Jurkat, Clone E6-1 (cell line): Measurements from ENCODE around the gene TBX1.

ENCODE experiments used
- DNase-seq: peaks from one replicate; pipeline ENCODE4 v3.0.0-alpha.2; 2011; ENCODE audit warnings: low read depth, low spot score
- H3K4me3 ChIP-seq: 2 replicates; pipeline ENCODE4 v1.5.1; 2011; ENCODE audit warnings: mild to moderate bottlenecking, low read length, control low read depth, moderate library complexity

The TBX1 gene

DNA sequence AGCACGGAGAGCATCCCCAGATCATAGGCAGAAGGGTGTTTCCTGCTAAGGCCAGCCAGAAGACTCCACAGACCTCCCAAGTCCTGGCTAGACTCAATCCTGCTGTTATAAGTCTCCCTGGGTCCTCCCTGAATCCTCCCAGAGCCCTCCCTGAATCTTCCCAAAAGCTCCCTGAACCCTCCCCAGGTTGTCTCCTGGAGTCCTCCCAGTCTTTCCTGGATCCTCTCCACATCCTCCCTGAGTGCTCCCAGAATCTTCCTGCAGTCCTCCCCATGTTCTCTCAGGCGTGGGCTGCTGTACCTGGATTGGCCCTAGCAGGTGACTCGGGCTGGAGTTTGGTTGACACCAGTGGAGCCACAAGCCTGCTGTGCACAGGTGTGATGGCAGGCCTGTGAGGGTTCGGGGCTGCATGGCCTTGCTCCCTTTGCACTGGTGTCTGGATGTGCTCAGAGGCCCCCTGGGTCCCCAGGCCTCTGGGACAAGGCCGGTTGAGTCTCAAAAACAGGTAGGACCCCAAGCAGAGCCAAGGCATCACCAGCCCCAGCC lies 25.7 kb upstream of the TBX1 start:
- no peak for DNase-seq
- H3K4me3 ChIP-seq = no peak overlapping the region

DNA sequence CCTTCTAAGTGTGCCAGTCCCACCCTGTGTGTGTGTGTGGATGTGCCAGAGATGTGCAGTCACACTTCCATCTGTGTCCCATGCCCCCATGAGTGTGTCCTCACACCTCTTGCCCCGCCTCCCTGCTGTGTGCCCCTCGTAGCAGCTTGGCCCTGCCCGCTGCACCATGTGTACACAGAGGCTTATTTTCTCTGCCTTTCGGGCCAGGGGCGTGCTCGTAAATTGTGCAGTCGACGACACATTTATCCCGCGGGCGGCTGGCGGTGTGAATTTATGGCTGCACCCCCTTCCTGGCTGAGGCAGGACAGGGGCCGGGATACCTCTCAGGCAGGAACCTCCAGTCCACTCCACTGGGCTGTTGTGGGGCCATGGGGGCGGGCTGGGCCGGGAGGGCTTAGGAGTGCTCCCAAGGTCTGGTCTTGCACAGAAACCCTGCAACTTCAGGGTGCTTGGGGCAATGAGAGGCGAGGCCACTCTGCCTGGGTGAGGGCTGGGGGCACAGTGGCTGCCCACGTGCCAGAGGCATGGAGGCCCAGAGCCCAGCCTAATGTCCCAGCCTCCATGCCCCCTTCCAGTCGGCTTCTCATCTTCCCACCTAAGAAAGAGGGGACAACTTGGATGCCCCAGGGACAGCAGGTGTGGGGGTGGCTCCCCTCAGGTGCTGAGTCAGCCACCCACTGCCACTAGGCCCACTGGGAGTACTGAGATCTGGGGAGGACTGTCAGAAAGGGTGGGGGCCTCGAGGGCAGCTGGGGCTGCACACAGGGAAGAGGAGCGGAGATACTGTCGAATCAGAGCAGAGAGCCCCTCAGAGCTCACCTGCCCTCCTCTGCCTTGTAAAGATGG lies 24.7 kb upstream of the TBX1 start:
- DNase-seq = no peak
- no peak overlapping the region for H3K4me3 ChIP-seq

- DNase-seq = no peak
- no peak overlapping the region for H3K4me3 ChIP-seq
Observed at GRCh38 chr22:19737846-19738663, 22.5 kb upstream of the TBX1 start.

GRCh38 chr22:19738664-19739447 lies 21.7 kb upstream of the TBX1 start:
- DNase-seq = no peak
- no peak overlapping the region for H3K4me3 ChIP-seq

DNA sequence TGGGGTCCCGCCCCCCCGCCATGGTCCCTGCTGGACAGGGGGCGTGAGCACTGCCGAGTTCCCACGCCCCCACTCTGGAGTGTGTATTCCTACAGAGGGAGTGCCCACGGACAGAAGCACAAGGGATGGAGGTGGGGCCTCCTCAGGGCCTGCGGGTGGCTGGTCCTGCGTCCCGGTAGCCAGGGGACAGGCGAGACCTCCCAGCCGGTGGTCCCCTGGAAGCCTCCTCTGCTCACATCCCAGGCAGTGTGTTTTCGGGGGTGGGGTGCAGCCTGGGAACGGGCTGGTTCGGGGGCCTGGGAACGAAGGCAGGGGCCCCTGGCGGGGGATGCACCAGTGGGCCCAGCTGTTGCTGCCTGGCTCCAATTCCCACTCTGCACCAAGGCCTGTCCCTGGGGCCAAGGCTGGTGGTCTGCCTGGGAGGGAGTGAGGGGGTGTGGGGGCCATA lies 21.1 kb upstream of the TBX1 start:
- H3K4me3 ChIP-seq = no peak overlapping the region
- no peak for DNase-seq

DNA sequence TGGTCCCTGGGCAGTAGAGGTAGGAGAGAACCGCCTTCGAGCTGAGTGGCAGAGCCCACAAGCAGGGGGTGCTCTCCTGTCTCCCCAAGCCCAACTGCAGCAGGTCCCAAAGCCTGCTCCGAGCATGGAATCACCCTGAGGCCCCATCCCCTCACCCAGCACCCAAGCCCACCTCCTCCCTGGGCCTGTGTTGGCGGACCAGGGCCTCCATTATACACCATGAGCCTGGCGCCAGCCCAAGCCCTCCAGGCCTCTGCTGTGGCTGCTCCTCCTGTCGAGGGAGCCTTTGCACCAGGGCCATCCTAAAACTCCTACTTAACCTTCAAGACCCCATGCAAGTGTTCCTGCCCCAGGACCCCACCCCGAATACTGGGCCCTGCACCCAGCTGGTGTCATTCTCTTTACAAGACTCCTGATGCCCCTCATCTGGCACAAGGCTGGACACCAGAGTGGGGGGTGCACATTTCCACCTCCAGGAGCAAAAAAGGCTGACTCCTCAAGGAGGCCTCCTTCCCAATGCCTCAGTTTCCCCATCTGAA lies 20.6 kb upstream of the TBX1 start:
- H3K4me3 ChIP-seq = no peak overlapping the region
- no peak for DNase-seq

- DNase-seq = no peak
- no peak overlapping the region for H3K4me3 ChIP-seq
Observed at GRCh38 chr22:19740586-19740985, 20.0 kb upstream of the TBX1 start.

- H3K4me3 ChIP-seq = no peak overlapping the region
- DNase-seq = no peak
Observed at GRCh38 chr22:19741053-19741452, 19.5 kb upstream of the TBX1 start.

GRCh38 chr22:19742160-19743066 lies 18.2 kb upstream of the TBX1 start:
- DNase-seq = no peak
- H3K4me3 ChIP-seq = no peak overlapping the region

- H3K4me3 ChIP-seq = no peak overlapping the region
- no peak for DNase-seq
Observed at GRCh38 chr22:19743081-19743480, 17.5 kb upstream of the TBX1 start.

- no peak for DNase-seq
- no peak overlapping the region for H3K4me3 ChIP-seq
Observed at GRCh38 chr22:19743651-19744050, 16.9 kb upstream of the TBX1 start.

DNA sequence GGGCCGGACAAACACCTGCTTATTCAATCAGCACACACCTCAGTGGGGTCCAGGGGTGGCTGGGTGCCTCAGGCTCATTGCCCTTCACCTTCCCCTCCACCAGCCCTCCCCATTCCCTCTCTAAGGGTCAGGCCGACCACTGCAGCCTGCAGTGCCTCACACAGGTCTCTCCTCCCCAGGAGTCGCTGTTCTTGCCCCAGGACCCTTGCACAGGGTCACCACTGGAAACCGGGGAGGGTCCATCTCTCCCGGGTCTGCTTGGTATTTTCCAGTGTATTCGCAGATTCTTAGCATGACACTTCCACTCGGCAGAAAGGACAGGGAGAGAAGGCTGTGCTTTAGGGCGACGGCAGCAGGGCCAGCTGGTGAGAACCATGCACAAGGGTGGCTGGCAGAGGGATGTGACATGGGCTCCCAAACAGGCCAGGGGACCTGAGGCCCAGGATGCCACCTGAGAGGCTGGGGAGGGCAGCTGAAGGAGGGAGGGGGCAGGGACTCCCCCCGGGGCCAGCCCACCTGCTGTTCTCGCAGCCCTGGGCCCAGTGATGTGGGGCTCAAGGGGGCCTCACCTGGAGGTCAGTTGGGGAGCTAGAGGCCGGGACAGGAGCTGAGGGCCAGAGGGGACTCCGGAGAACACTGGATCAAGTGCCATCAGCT lies 16.1 kb upstream of the TBX1 start:
- DNase-seq = no peak
- H3K4me3 ChIP-seq = no peak overlapping the region

- DNase-seq = no peak
- H3K4me3 ChIP-seq = no peak overlapping the region
Observed at GRCh38 chr22:19745155-19746101, 15.2 kb upstream of the TBX1 start.

DNA sequence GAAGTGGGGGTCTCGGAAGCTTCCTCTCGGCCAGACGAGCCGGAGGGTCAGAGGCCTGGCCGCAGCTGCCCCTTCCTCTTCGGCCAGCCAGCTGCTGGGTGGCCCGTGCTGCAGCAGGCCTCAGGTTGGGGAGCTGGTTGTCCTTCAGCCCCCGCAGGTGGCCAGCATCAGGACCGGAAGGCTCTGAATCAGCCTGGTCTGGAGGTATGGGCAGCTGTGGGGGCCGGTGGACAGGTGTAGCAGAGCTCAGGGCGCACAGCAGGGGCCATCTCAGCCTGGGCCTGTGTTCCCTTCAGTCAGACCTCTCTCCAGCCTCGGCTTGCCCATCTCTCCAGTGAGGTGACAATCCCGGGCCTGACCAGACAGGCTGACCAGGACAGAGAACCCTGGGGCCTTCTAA lies 13.9 kb upstream of the TBX1 start:
- no peak for DNase-seq
- no peak overlapping the region for H3K4me3 ChIP-seq

DNA sequence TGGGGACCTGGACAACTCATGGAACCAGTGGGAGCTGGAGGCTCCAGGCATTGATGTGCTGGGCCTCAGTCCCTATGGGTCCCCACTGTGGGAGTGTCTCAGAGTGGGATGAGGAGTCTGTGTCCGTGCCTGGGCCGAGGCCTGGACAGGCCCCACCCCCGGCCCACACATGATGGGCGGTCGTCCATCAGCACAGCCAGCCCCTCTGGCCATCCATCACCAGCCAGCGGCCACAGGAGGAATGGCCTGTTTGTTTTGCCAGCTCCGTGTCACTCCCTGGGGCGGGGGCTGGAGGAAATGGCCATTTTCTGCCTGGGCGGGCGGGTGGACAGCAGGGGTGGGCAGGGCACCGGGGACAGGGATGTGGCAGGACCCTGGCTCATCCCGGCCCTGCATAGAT lies 13.0 kb upstream of the TBX1 start:
- no peak for DNase-seq
- H3K4me3 ChIP-seq = no peak overlapping the region

- DNase-seq = no peak
- no peak overlapping the region for H3K4me3 ChIP-seq
Observed at GRCh38 chr22:19748139-19748538, 12.4 kb upstream of the TBX1 start.
